Tibial nerve (tissue), 3 donors: ENCODE data around the gene SLC36A3.

ENCODE experiments used
- CTCF ChIP-seq, 5 experiments: fragments of 200-600 bp in 3 of 5; fragments of 450-650 bp in 2 of 5; sonication (generic) in 3 of 5; IDR thresholded peaks; one replicate each; pipeline ENCODE4 v1.5.1; 2016 to 2019; ENCODE audit warnings: antibody characterized with exemption in 5 of 5, mild to moderate bottlenecking in 3 of 5, moderate library complexity in 2 of 5
- POLR2A ChIP-seq, 2 donors: fragments of 450-650 bp; IDR thresholded peaks; one replicate each; pipeline ENCODE4 v1.6.1; 2017; ENCODE audit warnings: antibody characterized with exemption in 2 of 2, mild to moderate bottlenecking in 2 of 2, moderate library complexity in 2 of 2

- TF ChIP-seq CTCF (IDR thresholded peaks at IDR 0.05) (no peak), POLR2A (IDR thresholded peaks at IDR 0.05) (no peak)
Observed at GRCh38 chr5:151254556-151254955, 49.0 kb downstream of the SLC36A3 start.
